ENCODE data around the gene RFX5.

DNA sequence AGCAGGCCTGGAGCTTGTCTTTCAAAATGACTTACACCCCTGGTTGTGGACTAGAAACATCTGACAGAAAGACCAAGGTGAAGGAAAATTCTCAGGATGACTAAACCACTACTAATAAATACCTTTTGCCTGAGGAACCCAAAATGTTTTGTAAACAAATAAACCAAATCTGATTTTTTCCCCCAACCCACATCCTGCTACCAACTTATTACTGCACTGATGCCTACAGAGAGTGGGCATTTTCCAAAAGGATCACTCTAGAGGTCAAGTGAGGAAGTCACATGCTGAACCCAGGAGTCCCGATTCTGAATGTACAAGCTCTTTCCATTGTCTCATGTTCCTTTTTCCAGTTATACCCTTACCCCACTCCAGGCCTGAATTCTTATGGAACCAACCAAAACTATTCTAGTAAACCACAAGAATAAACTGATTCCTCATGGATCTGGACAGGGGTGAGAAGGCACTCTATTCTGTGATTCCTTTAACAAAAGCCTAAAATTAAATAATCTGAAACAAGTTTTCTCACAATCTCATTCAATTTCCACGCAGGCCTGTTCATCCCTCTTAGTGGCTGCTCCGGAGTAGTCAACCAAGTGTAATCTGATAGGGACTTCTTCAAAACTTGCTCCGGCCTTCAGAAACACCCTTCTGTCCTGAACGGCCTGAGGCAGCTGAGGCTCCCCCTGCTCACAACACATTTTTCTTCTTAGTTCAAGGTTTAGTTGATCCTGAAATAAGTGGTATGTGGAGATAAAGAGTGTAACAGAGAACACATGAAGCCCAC, 21.2 kb downstream of the RFX5 start:
- TF ChIP-seq ZNF558 (tag by site-specific recombination; IDR thresholded peaks at IDR 0.05) (no peak), ZNF777 (tag by site-specific recombination; IDR thresholded peaks at IDR 0.05; ENCODE audit: borderline replicate concordance) (no peak), TRIM28 (IDR thresholded peaks at IDR 0.05; ENCODE audit: borderline replicate concordance, low read length) (no peak), ZNF37A (tag by site-specific recombination; IDR thresholded peaks at IDR 0.05) (no peak), SP2 (tag by site-specific recombination; IDR thresholded peaks at IDR 0.05) (no peak), KLF10 (tag by site-specific recombination; IDR thresholded peaks at IDR 0.05) (no peak), ZNF391 (tag by site-specific recombination; IDR thresholded peaks at IDR 0.05; ENCODE audit: borderline replicate concordance, low read depth) (no peak)
- TF ChIP-seq, protein P1, sequence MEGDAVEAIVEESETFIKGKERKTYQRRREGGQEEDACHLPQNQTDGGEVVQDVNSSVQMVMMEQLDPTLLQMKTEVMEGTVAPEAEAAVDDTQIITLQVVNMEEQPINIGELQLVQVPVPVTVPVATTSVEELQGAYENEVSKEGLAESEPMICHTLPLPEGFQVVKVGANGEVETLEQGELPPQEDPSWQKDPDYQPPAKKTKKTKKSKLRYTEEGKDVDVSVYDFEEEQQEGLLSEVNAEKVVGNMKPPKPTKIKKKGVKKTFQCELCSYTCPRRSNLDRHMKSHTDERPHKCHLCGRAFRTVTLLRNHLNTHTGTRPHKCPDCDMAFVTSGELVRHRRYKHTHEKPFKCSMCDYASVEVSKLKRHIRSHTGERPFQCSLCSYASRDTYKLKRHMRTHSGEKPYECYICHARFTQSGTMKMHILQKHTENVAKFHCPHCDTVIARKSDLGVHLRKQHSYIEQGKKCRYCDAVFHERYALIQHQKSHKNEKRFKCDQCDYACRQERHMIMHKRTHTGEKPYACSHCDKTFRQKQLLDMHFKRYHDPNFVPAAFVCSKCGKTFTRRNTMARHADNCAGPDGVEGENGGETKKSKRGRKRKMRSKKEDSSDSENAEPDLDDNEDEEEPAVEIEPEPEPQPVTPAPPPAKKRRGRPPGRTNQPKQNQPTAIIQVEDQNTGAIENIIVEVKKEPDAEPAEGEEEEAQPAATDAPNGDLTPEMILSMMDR (tag by site-specific recombination; IDR thresholded peaks at IDR 0.05) = no peak
